Trophoblast cell (in vitro differentiated cells and primary cell): ENCODE results near the gene TINCR.

Source experiments
- DNase-seq, 2 donors: peaks; one replicate each; pipeline ENCODE4 v3.0.0-alpha.2; 2016
- H2AFZ ChIP-seq: 2 replicates; pipeline ENCODE4 v1.6.1; 2013; ENCODE audit warnings: low read length, moderate library complexity, mild to moderate bottlenecking; ENCODE audit not compliant: insufficient read depth, poor library complexity
- H2AK5ac ChIP-seq: 2 replicates; pipeline ENCODE4 v1.6.1; 2013; ENCODE audit warnings: mild to moderate bottlenecking, low read length
- H2BK120ac ChIP-seq: 2 replicates; pipeline ENCODE4 v1.6.1; 2013; ENCODE audit warnings: low read length, mild to moderate bottlenecking, moderate library complexity; ENCODE audit not compliant: insufficient read depth, poor library complexity
- H2BK12ac ChIP-seq: 2 replicates; pipeline ENCODE4 v1.6.1; 2013; ENCODE audit warnings: mild to moderate bottlenecking, low read length, moderate library complexity
- H2BK5ac ChIP-seq: 2 replicates; pipeline ENCODE4 v1.6.1; 2013; ENCODE audit warnings: low read length, low read depth, moderate library complexity, mild to moderate bottlenecking; ENCODE audit not compliant: poor library complexity
- H3K14ac ChIP-seq: 2 replicates; pipeline ENCODE4 v1.6.1; 2013; ENCODE audit warnings: mild to moderate bottlenecking, low read length
- H3K18ac ChIP-seq: 2 replicates; pipeline ENCODE4 v1.6.1; 2013; ENCODE audit warnings: mild to moderate bottlenecking, low read length
- H3K23ac ChIP-seq: 2 replicates; pipeline ENCODE4 v1.6.1; 2013; ENCODE audit warnings: low read length
- H3K27ac ChIP-seq: 2 replicates; pipeline ENCODE4 v1.5.1; 2013; ENCODE audit warnings: low read depth, mild to moderate bottlenecking, inconsistent platforms, low read length, moderate library complexity
- H3K27me3 ChIP-seq: 2 replicates; pipeline ENCODE4 v1.6.1; 2013; ENCODE audit warnings: inconsistent platforms, mild to moderate bottlenecking, low read length, moderate library complexity; ENCODE audit not compliant: insufficient read depth
- H3K36me3 ChIP-seq, 2 experiments: 1 replicate in 1 of 2; 2 replicates in 1 of 2; pipeline ENCODE4 v1.6.1; 2013; ENCODE audit warnings: low read length in 2 of 2, mild to moderate bottlenecking in 2 of 2, moderate library complexity in 1 of 2; ENCODE audit not compliant: insufficient read depth in 2 of 2, control insufficient read depth in 1 of 2
- H3K4ac ChIP-seq: 2 replicates; pipeline ENCODE4 v1.6.1; 2013; ENCODE audit warnings: low read depth, mild to moderate bottlenecking, low read length, moderate library complexity
- H3K4me1 ChIP-seq, 2 experiments: 1 replicate in 1 of 2; 2 replicates in 1 of 2; pipeline ENCODE4 v1.6.1; 2013; ENCODE audit warnings: low read length in 2 of 2, mild to moderate bottlenecking in 2 of 2, moderate library complexity in 1 of 2; ENCODE audit not compliant: insufficient read depth in 2 of 2, control insufficient read depth in 1 of 2
- H3K4me2 ChIP-seq: 2 replicates; pipeline ENCODE4 v1.6.1; 2013; ENCODE audit warnings: inconsistent platforms, mild to moderate bottlenecking, low read length, moderate library complexity
- H3K4me3 ChIP-seq: 2 replicates; pipeline ENCODE4 v1.5.1; 2013; ENCODE audit warnings: mild to moderate bottlenecking, low read depth, low read length, inconsistent platforms
- H3K79me1 ChIP-seq: one replicate; pipeline ENCODE4 v1.6.1; 2013; ENCODE audit warnings: low read length
- H3K79me2 ChIP-seq: 2 replicates; pipeline ENCODE4 v1.6.1; 2013; ENCODE audit warnings: low read length, mild to moderate bottlenecking; ENCODE audit not compliant: control insufficient read depth, insufficient read depth, poor library complexity
- H3K9ac ChIP-seq: 2 replicates; pipeline ENCODE4 v1.6.1; 2013; ENCODE audit warnings: mild to moderate bottlenecking, low read length
- H3K9me3 ChIP-seq: 2 replicates; pipeline ENCODE4 v1.6.1; 2013; ENCODE audit warnings: low read depth, mild to moderate bottlenecking, control low read depth, inconsistent platforms, low read length; ENCODE audit not compliant: insufficient read depth
- H4K12ac ChIP-seq: 2 replicates; pipeline ENCODE4 v1.6.1; 2013; ENCODE audit warnings: low read depth, mild to moderate bottlenecking, low read length, moderate library complexity
- H4K8ac ChIP-seq: 2 replicates; pipeline ENCODE4 v1.6.1; 2013; ENCODE audit warnings: low read depth, mild to moderate bottlenecking, low read length, moderate library complexity
- H4K91ac ChIP-seq: one replicate; pipeline ENCODE4 v1.6.1; 2013; ENCODE audit warnings: low read depth, mild to moderate bottlenecking, low read length, moderate library complexity
- WGBS: extraction: QIAGEN DNeasy Blood & Tissue Kit; methylation state at CpG from one replicate; pipeline ENCODE4 v1.1.7; 2013; ENCODE audit warnings: missing lambda C conversion rate; ENCODE audit not compliant: insufficient read length, insufficient coverage; ENCODE audit errors: extremely low coverage; 5-methylcytosine and 5-hydroxymethylcytosine counted together

Gene TINCR

DNA sequence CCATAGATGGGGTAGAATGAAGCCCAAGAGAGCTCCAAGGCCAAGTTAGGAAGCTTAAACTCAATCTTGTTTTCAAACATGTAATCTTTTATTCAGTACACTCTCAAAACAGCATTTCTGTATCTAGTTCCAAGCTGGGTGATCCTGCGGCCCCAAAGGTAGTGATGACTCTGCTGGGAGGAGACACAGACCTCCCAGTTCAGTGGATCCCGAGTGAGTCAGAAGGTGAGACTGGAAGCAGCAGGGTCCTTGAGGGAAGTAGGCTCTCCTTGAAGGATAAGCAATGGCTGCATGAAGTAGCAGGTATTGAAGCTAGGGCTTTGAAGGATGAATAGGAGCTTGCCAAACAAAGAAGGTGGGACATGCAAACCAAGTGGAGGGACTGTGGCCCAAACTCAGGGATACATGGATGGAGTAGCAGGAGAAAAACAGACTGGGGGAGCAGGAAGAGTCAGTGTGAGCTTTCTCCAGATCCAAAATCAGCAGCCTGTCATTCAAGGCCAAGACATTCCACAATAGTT, 9.6 kb downstream of the TINCR start:
- Histone ChIP-seq H2BK5ac (no peak overlapping the region), H2BK12ac (no peak overlapping the region), H3K27ac (no peak overlapping the region), H3K18ac (no peak overlapping the region), H2AK5ac (no peak overlapping the region), H4K91ac (no peak overlapping the region), H3K23ac (no peak overlapping the region), H3K9ac (no peak overlapping the region), H3K79me1 (peaks cover 2% of the 10 kb centered on the region), H3K79me2 (peaks cover 1% of the 10 kb centered on the region), H3K14ac (no peak overlapping the region), H3K9me3 (no peaks in the 10 kb centered on the region), H3K4me2 (no peak overlapping the region), H3K4me3 (no peak overlapping the region), H2AFZ (no peak overlapping the region), H2BK120ac (no peak overlapping the region), H3K4me1 (no peaks in the 10 kb centered on the region), H4K12ac (no peak overlapping the region), H3K27me3 (no peaks in the 10 kb centered on the region), H4K8ac (no peak overlapping the region), H3K4ac (no peak overlapping the region), H3K36me3 (no peaks in the 10 kb centered on the region)
- WGBS, result no CpG with 5 or more reads among the region's 2 CpGs
- DNase-seq, result peak; percentile 34 to 48

DNA sequence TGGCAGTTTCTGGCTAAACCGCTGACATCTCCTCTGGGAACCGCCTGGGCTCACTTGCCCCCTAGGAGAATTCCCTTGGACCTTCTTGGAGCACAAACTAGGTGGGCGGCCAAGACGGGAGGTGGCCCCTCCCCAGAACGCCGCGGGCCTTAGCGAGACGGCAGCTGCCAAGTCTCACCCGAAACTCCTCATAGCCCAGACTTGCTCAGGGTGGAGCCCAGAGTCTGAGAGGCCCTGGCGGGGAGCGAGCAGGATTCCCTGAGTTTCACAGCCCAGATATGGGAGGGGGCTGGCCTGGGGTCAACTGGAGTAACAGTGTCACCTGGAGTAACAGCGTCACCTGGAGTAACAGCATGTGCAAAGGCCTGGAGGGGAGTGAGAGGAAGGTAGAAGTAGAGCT, 10.1 kb downstream of the TINCR start:
- no peaks in the 10 kb centered on the region for H3K79me1 ChIP-seq
- H3K27me3 ChIP-seq, result no peaks in the 10 kb centered on the region
- no peak overlapping the region for H4K8ac ChIP-seq
- H3K9me3 ChIP-seq, result no peaks in the 10 kb centered on the region
- H2BK120ac ChIP-seq, result no peak overlapping the region
- no peak overlapping the region for H3K14ac ChIP-seq
- H3K27ac ChIP-seq, result no peak overlapping the region
- H3K4ac ChIP-seq, result no peak overlapping the region
- H3K23ac ChIP-seq, result no peak overlapping the region
- H2BK12ac ChIP-seq, result no peak overlapping the region
- no peak overlapping the region for H2BK5ac ChIP-seq
- no peak overlapping the region for H3K4me3 ChIP-seq
- H3K18ac ChIP-seq, result no peak overlapping the region
- H3K4me1 ChIP-seq, result no peaks in the 10 kb centered on the region
- no peak overlapping the region for H4K91ac ChIP-seq
- H3K36me3 ChIP-seq, result no peaks in the 10 kb centered on the region
- H2AK5ac ChIP-seq, result no peak overlapping the region
- peaks cover 1% of the 10 kb centered on the region for H3K79me2 ChIP-seq
- DNase-seq, result no peak
- no peak overlapping the region for H3K4me2 ChIP-seq
- H4K12ac ChIP-seq, result no peak overlapping the region
- H3K9ac ChIP-seq, result no peak overlapping the region
- no CpG with 5 or more reads among the region's 13 CpGs for WGBS
- H2AFZ ChIP-seq, result no peak overlapping the region

DNA sequence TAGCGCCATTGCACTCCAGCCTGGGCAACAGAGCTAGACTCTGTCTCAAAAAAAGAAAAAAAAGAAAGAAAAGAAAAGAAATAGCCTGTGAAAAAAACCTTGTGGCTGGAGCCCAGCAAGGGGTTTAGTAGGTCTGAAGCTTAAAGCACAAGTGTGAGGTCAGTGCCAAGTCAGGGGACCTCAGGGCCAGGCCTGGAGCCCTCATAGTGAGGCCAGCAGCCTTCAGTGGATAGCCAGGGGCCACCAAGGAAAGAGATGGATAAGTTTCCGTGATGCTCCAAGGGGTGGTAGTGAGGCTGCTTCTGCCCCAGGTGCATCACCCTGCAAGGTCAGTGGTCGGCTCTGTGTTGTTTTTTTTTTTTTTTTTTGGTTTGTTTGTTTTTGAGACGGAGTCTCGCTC, 12.9 kb downstream of the TINCR start:
- Histone ChIP-seq H3K36me3 (no peaks in the 10 kb centered on the region), H3K79me1 (no peaks in the 10 kb centered on the region), H3K4me3 (no peak overlapping the region), H2AFZ (no peak overlapping the region), H3K27ac (no peak overlapping the region), H3K4me1 (no peaks in the 10 kb centered on the region), H3K14ac (no peak overlapping the region), H3K4me2 (no peak overlapping the region), H4K91ac (no peak overlapping the region), H2BK5ac (no peak overlapping the region), H3K79me2 (peaks cover 1% of the 10 kb centered on the region), H2BK12ac (no peak overlapping the region), H3K18ac (no peak overlapping the region), H3K4ac (no peak overlapping the region), H3K9me3 (no peaks in the 10 kb centered on the region), H3K9ac (no peak overlapping the region), H4K12ac (no peak overlapping the region), H4K8ac (no peak overlapping the region), H2AK5ac (no peak overlapping the region), H2BK120ac (no peak overlapping the region), H3K23ac (no peak overlapping the region), H3K27me3 (no peaks in the 10 kb centered on the region)
- DNase-seq, result no peak
- WGBS, result no CpG with 5 or more reads among the region's 5 CpGs

DNA sequence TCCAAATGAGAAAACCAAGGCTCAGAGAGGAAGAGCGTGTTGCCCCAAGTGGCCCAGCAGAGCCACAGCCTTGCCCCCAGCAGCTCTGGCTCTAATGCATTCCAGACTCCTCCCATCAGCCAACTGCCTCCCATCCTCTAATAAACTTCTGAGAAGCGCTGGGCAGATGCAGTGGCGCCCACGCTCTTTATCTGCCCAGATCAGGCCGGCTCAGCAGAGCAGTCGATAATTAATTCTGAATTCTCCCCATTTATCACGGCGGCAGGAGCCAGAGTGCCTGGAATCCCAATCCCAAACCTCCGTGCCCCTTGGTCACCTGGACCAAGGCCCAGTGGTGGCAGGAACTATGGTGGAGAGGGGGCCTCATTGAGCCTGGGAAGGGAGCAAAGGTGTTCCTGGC, 13.9 kb downstream of the TINCR start:
- no peak for DNase-seq
- H3K4ac ChIP-seq, result no peak overlapping the region
- no peak overlapping the region for H4K91ac ChIP-seq
- no peak overlapping the region for H2BK120ac ChIP-seq
- no peak overlapping the region for H3K4me2 ChIP-seq
- H3K14ac ChIP-seq, result no peak overlapping the region
- H3K18ac ChIP-seq, result no peak overlapping the region
- H3K4me3 ChIP-seq, result no peak overlapping the region
- H3K27ac ChIP-seq, result no peak overlapping the region
- no peaks in the 10 kb centered on the region for H3K79me1 ChIP-seq
- H2AK5ac ChIP-seq, result no peak overlapping the region
- H3K27me3 ChIP-seq, result no peaks in the 10 kb centered on the region
- no peak overlapping the region for H3K9ac ChIP-seq
- H3K36me3 ChIP-seq, result no peaks in the 10 kb centered on the region
- no CpG with 5 or more reads among the region's 9 CpGs for WGBS
- no peaks in the 10 kb centered on the region for H3K4me1 ChIP-seq
- H2BK12ac ChIP-seq, result no peak overlapping the region
- H2BK5ac ChIP-seq, result no peak overlapping the region
- no peak overlapping the region for H4K8ac ChIP-seq
- no peak overlapping the region for H2AFZ ChIP-seq
- no peak overlapping the region for H3K23ac ChIP-seq
- no peak overlapping the region for H4K12ac ChIP-seq
- H3K79me2 ChIP-seq, result peaks cover 1% of the 10 kb centered on the region
- H3K9me3 ChIP-seq, result no peaks in the 10 kb centered on the region
